Brain microvascular endothelial cell (primary cell): ENCODE measurements around the gene BDKRB1.

ENCODE experiments used
- DNase-seq: peaks from one replicate; pipeline ENCODE4 v3.0.0-alpha.2; 2020
- H3K27ac ChIP-seq: fragments of 250-450 bp; sonication (Bioruptor Pico); 2 replicates; pipeline ENCODE4 v1.5.1; 2020; ENCODE audit warnings: mild to moderate bottlenecking, moderate library complexity
- H3K27me3 ChIP-seq: fragments of 250-450 bp; sonication (Bioruptor Pico); replicated peaks from 2 replicates; pipeline ENCODE4 v1.5.1; 2020; ENCODE audit warnings: mild to moderate bottlenecking
- H3K36me3 ChIP-seq: fragments of 250-450 bp; sonication (Bioruptor Pico); replicated peaks from 2 replicates; pipeline ENCODE4 v1.5.1; 2020; ENCODE audit warnings: mild to moderate bottlenecking
- H3K4me3 ChIP-seq: 2 replicates; pipeline ENCODE4 v1.5.1; 2011; ENCODE audit warnings: low read depth, mild to moderate bottlenecking, control low read depth, low read length, moderate library complexity
- in situ Hi-C: cut with HindIII; loops from 2 replicates; pipeline ENCODE4 v1.10.0; 2017; ENCODE audit warnings: low sequenced_read_pairs, low pct_ligation_motif_present
- TF ChIP-seq, protein P1 (sequence below): IDR thresholded peaks from 2 replicates; pipeline ENCODE4 v1.5.1; 2011; ENCODE audit warnings: low read depth, mild to moderate bottlenecking, moderate library complexity, low read length, control low read depth, inconsistent platforms; ENCODE audit errors: missing control alignments

Gene BDKRB1

GRCh38 chr14:96309896-96310330, 53.9 kb downstream of the BDKRB1 start:
- H3K36me3 ChIP-seq, result peaks cover 10% of the 10 kb centered on the region
- no peak overlapping the region for H3K4me3 ChIP-seq
- in situ Hi-C loops, result no loop called here

GRCh38 chr14:96310906-96311305, 54.9 kb downstream of the BDKRB1 start:
- H3K27ac ChIP-seq, result no peak overlapping the region
- H3K36me3 ChIP-seq, result peaks cover 14% of the 10 kb centered on the region
- TF ChIP-seq, protein P1, sequence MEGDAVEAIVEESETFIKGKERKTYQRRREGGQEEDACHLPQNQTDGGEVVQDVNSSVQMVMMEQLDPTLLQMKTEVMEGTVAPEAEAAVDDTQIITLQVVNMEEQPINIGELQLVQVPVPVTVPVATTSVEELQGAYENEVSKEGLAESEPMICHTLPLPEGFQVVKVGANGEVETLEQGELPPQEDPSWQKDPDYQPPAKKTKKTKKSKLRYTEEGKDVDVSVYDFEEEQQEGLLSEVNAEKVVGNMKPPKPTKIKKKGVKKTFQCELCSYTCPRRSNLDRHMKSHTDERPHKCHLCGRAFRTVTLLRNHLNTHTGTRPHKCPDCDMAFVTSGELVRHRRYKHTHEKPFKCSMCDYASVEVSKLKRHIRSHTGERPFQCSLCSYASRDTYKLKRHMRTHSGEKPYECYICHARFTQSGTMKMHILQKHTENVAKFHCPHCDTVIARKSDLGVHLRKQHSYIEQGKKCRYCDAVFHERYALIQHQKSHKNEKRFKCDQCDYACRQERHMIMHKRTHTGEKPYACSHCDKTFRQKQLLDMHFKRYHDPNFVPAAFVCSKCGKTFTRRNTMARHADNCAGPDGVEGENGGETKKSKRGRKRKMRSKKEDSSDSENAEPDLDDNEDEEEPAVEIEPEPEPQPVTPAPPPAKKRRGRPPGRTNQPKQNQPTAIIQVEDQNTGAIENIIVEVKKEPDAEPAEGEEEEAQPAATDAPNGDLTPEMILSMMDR, result no peak
- no peak for DNase-seq
- H3K4me3 ChIP-seq, result no peak overlapping the region
- in situ Hi-C loops, result no loop called here
- no peaks in the 10 kb centered on the region for H3K27me3 ChIP-seq

More at GRCh38 chr14:96309896-96310330, 53.9 kb downstream of the BDKRB1 start:
- no peak for DNase-seq
- TF ChIP-seq, protein P1, result peak; percentile 23
- Histone ChIP-seq H3K27ac (no peak overlapping the region), H3K27me3 (no peaks in the 10 kb centered on the region)
